ENCODE data around the gene PICK1.
"Not testable (repeated sequence)": the region's sequence is repeated elsewhere in the genome, so short reads cannot be mapped to it uniquely, and the experiment has no call there.

PICK1 gene

DNA sequence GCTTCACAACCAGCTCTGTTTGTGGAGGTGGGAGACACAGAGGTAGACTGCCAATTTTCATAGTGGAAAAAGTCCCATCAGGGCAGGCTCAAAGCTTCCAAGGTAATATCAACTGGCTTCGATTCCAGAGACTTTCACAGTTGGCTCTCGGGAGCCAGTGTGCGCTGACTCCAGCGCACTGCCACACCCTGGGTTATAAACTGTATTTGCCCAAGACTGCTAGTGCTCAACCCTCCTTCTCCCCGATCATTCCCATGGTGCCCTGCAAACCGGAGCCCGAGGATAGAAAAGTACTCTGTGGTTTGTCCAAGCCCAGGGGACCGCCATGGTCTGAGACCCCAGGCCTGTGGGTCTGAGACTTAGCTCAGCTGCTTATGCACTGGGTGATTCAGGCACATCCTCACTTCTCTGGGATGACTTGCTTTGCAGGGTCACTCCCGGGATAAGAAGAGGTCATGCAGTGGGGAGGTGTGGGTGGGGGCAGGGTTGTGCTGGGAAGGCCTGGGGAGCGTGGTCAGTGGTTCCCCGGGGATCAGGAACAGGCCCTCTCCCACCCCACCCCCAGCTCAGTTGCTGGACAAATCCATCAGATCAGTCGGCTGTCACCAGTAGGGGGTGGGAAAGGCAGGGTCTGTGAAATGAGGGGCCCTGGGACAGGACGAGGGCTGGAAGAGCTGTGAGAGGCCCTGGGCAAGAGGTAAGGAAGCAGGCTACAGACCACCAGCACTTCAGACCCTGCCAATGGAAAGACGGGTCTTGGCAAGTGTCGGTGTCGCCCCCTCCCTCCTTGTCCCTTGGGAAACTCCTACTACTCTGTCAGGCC lies 26.7 kb upstream of the PICK1 start:
- no peak for DNase-seq (ENCODE audit: low read depth in 2 of 2)

DNA sequence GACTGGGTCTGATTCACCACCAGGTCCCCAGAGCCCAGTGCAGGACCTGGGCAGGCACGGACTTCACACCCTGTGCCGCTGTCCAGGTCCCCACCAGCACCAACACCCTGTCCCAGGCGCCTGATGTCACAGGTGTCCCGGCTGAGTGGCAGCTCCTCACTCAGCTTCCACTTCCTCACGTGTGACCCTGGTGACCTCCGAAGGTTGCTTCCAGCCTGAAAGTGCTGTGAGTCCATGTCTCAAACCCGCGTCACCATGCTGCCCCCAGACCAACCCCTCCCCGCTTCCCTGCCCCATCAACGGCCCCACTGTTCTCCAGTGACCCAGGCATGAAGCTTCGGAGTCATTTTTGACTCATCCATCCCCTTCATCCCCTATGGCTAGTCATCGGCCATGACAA lies 25.7 kb upstream of the PICK1 start:
- DNase-seq (ENCODE audit: low read depth in 2 of 2), result no peak

DNA sequence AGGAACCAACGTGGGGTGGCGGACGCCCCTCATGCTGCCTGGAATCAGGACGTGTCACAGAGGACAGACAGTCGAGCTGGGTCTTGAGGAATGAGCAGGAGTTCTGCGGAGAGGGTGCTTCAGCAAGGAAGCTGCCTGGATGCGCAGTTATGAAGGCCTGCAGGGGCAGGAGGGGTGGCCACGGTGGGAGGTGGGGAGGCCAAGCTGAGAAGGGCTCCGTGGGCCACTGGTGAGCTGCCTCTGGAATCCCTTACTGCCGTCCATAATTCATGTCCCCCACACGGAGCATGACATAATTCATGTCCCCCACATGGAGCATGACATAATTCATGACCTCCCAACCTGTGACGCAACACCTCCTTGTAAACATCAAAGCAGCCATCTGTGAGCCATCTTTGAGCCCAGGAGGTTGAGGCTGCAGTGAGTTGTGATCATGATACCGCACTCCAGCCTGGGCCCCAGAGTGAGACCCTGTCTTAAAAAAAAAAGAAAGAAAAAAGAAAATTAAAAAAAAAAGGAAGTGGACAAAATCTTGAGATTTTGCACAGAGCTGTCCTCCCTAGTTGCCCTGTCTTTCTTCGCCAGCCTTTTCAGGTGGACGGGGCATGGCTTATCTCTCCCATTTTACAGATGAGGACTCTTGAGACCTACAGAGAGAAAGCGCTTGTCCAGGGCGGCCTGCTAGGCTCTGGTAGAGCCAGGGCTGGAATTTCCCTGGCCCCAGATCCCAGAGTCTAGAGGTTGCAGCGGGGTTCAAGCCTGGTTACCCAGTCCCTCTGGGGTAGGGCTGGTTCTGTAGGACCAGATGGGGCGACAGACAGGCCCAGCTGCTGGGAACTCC lies 24.3 kb upstream of the PICK1 start:
- no peak for DNase-seq (ENCODE audit: low read depth in 2 of 2)

DNA sequence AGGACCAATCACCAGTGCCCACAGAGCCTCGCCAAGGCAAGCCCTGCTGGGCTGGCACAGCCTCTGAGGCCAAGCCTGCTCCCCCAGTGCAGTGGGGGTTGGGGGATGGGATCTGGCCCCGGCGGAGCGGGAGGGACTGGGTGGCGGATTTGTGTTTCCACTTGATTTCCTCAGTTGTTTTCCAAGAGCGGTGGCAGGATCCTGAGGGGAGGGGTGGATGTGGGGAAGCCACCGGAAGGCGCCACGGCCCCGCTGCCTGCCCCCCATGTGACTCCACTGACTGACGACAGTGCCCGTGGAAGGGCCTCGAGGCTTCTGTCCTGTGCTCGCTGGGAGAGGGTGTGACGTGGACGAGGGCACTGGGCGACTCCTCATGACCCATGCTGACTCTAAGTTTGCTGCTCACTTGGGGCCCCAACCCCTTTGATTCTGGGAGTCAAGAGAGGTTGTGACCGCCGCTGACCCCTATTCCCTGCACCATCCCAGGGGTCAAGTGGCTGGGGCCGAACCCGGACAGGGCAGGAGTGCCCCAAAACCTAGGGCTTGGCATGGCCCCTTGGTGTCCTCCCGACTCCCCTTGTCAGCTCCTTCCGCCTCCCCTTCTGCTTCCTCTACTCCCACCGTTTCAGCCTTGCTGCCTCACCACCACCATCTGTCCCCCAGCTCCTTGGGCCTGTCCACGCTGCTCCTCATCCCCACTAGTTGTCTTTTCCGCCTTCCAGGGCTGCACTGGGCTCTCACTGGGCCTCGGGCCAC lies 23.5 kb upstream of the PICK1 start:
- no peak for DNase-seq (ENCODE audit: low read depth in 2 of 2)

DNA sequence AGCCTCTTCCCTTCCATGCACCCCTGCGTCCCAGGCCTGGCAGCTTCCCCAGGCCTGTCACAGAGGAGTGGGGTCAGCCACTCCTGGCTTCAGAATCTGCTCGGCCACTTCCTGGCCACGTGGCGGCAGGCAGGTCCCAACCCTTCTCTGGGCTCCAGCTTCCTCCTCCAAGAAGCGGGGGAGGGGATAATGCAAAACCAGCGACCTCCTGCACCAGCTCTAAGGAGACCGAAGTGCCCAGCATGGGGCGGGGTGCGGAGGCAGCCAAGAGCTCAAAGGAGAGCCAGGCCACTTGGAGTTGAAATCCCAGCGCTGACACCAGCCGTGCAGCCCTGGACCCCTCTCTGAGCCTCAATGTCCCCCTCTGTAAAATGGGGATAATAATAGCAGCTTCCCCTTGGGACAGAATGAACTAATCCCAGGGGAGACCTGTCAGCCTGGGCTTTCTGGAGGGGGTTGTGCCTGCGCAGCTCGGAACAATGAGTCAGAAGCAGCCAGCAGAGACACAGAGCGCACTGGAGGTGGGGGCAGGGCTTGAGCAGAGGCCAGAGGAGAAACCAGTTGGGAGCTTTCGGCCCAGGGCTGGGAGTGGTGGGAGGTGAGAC lies 22.8 kb upstream of the PICK1 start:
- no peak for DNase-seq (ENCODE audit: low read depth in 2 of 2)

DNA sequence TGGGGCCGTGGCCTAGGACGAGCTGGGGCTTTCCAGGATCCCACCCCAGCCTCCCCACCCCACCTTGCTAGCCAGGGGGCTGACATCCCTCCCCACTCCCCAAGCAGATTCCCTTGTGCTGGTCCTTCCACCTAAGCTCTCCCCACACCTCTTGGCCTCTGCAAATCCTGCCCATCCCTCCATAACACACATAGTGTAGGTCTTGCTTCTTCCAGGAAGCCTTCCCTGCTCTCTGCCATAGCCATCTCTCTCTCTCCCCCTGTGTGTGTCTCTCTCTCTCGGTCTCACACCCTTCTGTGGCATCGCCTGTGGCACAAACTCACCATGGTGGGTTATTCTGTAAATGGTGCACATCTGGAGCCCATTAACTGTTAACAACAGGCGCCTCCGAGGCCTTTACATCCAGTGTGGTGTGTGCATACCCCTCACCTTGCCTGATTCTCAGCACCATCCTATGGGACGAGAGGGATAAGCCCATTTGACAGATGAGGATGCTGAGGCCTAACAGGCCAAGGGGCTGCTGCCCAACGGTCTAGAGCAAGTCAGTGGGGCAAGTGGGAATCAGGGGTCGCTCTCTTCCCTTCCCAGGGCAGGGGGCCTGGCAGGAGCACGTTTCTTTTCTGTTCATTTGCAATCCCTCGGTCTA lies 22.2 kb upstream of the PICK1 start:
- DNase-seq (ENCODE audit: low read depth in 2 of 2), result no peak

DNA sequence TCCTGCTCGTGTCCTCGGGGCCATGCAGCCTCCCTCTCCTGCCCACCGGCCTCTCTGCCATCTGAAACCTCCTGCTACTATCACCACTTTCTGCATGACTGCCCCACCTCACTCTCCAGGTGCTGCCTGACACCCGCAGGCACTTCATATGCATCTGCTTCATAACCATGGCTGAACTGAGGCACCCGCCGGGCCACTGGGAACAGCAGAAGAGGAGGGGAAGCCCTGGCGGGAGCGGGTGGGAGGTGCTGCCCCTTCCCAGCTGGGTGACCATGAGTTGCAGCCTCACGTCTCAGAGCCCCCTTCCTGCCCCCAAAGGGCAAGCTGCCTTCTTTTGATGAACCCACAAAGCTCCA lies 21.7 kb upstream of the PICK1 start:
- DNase-seq (ENCODE audit: low read depth in 2 of 2), result no peak

DNA sequence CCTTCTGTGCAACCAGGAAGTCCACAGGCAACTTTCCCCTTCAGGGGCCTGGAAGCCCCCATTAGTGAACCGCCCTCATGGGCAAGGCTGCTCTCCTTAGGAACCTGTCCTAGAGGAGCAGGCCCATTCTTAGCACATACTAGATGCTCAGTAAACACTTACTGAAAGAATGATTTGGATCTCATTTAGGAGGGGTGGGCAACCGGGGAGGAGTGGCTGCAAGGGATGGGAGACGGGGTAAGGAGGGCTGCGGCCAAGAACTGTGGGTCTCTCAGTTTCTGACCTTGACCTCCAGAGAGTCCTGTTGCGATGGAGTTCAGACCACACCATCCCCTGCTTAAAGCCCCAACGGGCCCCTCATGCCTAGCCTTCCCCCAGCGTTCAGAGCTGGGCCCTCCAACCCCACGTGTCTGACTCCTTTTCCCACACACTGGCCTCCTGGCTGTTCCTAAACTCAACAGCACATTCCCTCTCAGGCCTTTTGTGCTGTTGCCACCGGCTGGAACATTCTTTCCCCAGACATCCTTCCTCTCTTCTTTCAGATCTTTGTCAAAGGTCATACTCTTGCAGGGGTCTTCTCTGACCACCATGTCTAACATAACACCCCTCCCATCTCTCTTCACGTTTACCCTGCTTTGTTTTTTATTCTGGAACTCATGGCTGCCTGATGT lies 20.7 kb upstream of the PICK1 start:
- no peak for DNase-seq (ENCODE audit: low read depth in 2 of 2)

DNA sequence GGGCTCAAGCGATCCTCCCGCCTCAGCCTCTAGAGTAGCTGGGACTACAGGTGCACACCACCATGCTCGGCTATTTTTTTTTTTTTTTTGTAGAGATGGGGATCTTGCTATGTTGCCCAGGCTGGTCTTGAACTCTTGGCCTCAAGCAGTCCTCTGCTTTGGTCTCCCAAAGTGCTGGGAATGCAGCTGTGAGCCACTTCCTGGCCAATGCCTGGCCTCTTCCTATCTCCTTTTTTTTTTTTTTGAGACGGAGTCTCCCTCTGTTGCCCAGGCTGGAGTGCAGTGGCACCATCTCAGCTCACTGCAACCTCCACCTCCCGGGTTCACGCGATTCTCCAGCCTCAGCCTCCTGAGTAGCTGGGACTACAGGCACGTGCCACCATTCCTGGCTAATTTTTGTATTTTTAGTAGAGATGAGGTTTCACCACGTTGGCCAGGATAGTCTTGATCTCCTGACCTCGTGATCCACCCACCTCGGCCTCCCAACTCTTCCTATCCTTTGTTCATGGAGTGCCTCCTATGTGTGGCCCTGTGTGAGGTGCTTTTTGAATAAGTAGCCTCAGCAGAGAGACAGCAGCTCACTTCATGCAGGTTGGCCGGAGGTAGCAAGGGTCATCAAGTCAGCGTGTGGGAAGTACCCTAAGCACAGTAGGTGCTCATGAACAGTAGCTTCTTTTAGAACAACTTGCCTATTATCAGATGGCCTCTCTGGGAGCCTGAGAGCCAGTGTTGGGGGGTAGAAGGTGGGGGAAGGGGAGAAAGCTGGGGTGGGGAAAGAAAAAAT lies 19.6 kb upstream of the PICK1 start:
- not testable (repeated sequence) for DNase-seq (ENCODE audit: low read depth in 2 of 2)

DNA sequence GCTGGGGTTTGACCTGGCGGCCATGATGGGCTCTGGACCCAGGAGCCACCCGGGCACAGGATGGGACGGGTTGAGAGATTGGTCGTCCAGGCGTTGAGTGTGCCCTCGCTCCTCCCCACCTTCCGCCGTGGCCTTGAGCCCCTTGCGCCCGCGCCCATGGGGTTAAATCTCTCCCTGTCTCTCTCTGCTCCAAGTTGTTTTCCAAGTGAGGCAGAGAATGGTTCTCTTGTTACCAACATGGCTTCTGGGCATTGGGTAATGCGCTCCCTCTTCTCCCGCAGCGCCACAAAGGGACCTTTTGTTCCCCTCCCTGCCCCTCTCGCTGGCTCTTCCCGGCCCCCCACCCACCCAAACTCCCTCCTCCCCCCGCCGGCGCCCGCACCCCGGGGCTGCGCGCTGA lies 18.8 kb upstream of the PICK1 start:
- no peak for DNase-seq (ENCODE audit: low read depth in 2 of 2)

DNA sequence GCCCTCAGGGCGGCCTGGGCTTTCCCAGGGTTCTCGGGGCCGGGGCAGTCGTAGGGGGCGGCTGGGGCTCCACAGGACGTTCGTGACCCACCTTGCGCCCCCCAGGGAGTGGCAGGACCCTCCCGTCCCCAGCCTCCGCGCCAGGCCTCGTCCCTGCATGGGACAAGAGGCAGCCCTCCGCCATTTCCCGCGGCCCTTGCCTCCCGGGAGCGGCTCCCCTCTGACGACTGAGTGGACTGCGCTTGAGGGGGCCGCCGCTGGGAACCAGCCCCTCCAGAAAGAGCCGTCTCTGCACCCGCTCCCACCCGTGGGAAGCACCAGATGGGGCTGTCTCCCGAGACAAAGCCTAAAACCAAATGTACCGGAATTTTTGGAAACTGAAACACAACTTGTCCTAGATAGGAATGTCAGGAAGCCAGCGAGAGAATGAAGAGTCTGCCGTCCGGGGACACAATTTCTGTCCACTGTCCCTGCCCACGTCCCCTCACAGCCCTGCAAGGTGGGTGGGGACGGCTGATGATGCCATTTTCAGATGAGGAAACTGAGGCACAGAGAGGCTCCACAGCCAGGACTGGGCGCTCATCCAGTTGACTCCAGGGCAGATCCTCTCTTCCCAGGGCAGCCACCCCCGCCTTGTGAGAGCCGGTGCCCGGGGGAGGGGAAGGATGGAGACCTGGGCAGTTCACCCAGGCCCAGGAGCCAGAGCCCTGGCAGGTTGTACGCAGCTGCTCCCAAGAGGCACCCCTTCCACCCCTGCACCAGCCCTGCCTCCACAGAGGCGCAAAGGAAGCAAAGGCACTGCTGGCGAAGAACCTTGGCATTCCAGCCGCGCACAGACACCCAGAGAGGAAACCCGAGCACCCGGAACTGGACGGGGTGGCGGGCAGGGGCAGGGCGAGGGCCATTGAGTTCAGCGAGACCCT lies 18.1 kb upstream of the PICK1 start:
- DNase-seq (ENCODE audit: low read depth in 2 of 2), result no peak

DNA sequence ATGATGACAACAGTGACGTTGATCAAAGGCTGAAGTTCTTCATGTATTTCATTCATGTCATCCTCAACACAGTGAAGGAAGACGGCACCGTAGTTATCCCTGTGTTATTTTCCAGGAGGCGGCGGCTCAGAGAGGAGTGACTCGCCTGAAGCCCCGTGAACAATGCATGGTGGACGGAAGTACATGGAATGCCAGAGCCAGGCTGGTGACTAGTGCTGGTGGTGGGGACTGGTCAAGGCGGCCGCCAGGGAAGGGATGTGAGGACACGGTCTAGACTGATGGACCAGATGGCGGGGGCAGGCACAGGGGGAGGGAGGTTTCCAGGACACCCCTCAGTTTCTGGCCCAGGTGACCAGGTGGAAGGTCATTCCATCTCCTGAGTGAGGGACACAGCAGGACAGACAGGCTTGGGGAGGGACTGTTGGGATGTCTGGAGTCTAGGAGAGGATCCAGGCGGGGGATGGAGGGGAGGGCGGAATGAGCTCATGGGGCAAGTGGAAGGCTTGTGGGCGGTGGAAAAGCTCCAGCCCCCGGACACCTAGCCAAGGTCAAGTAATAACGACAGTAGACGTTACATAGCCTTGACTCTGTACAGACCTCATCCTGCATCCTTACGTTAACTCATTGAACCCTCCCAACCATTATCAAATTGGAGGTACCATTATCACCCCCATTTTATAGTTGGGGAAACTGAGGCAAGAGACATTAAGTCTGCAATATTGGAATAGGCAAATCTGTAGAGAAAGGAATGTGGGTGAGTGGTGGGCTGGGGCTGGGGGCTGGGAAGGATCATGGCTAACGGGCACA lies 16.0 kb upstream of the PICK1 start:
- DNase-seq (ENCODE audit: low read depth in 2 of 2), result no peak

DNA sequence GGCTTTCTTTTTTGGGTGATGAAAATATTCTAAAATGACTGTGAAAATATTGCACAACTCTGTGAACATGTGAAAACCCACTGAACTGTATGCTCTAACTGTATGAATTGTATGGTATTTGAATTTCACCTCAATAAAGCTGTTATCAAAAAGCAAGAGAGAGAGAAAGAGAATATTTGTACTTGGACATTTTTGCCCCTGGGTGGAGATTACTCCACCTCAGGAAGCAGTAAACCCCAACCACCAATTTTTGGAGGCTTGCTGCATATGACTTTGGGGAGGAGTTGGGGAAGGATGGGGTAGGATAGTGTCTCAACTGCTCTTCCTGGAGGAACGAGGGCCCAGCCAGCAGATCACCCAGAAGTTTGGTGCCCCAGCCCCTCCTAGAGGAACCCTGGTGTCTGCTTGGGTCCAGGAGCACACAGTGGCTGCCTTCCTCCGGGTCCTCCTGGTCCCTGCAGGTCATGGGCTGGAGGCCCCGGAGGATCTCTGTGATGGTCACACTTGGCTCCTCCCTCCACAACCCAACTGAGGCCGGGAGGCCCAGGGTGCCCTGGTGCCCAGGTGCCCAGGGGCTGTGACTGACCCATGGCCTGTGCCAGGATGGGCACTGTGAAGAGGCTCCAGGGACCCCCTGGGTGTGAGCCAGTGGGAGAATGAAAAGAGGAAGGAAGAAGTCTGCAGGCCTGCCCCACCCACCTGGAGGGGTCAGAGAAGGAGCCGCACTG lies 15.3 kb upstream of the PICK1 start:
- DNase-seq (ENCODE audit: low read depth in 2 of 2), result no peak

DNA sequence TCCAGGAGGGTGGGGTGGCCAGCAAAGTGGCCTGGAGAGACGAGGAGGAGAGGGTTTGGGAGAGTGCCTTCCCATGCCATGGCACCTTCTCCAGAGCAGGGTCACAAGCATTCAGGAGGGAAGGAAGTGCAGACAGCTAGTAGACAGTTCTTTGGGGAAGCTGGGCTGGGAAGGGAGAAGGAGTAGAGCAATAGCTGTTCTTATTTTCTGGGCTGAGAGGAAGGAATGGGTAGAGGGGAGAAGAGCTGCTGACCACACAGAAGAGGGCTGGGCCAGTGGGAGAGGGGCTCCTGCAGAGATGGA lies 14.8 kb upstream of the PICK1 start:
- DNase-seq (ENCODE audit: low read depth in 2 of 2), result no peak

DNA sequence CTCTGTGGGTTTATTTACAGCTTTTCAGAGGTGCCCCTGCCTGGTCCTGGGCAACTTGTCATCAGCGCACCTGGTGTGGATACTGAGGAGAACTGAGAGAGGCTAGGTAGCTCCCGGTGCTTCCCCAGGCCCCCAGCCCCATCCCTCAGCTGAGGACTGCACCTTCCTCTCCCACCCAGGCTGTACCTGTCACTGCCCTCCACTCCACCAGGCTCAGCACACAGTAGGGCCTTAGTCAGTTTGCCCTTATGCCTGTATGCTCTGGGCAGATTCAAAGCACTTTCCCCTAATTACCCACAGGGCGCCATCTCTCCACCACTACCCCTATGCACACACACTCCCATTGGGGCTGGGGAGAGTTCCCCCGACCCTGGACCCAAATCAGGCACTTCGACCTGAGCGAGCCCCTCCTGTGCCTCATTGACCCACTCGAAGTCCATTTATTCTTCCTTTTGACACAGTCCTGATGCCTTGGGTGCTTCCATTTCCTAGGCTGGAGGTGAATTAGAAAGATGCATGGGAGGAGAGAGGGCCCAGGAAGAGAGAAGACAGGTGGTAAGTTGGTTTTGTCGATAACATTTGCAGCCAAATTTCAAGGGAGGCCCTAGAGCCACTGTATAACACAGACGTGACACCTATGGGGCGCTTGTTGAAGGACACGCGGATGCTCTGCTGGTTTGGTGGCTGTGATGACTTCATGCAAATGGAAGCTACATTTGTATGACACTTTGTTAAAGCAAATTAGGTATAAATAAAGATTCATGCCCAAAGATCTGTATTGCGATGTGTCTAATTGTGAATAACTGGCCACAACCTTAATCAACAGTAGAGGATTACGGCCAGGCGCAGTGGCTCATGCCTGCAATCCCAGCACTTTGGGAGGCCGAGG lies 13.8 kb upstream of the PICK1 start:
- no peak for DNase-seq (ENCODE audit: low read depth in 2 of 2)

DNA sequence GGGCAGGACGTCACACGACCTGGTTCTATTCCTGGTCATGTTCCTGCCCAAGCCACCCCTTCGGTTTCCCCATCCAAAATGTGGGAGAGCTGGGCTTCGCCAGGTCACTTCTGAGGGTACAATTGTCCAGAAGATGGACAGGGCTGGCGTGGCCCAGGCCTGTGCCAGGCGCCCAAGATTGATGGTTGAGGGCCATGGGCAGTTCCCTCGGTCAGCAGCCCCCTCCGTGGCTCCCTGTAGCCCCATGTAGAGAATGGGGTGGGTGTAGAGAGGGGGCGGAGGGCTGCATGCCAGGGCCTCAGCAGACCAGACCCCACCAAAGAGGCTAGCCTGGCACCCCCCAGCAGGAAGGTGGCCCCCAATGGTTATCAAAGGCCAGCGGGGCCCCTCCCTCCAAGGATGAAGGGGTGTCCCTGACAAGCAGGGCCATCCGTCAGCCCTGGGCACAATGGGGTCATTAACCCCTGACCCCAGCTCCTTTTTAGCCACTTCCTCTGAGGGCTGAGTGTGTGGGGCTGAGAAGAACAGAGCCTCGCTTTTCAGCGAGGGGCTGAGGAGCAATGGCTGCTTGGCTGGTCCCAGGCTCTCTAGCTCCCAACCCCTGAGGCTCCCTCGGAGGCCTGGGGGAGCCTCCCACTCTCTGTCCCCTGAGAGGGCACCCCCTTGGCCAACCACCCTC lies 11.0 kb upstream of the PICK1 start:
- no peak for DNase-seq (ENCODE audit: low read depth in 2 of 2)

Measured in activated CD4-positive, alpha-beta T cell treated with anti-CD3 and anti-CD28 coated beads for 24 hours (primary cell).